Measurements from ENCODE around the gene CNTNAP4. TPM values are rescaled to one million over a fixed set of nuclear protein-coding genes. Genes with fewer than 3 reads are reported as not detected.

Gene CNTNAP4
- polyA plus RNA-seq, 3 donors = 0.26 to 0.43 (median 0.28) TPM

GRCh38 chr16:76529120-76529519 lies 251.9 kb downstream of the CNTNAP4 start:
- no peak for DNase-seq (ENCODE audit: extremely low read depth in 1 of 11, low read depth in 9 of 11, low spot score in 4 of 11)

DNA sequence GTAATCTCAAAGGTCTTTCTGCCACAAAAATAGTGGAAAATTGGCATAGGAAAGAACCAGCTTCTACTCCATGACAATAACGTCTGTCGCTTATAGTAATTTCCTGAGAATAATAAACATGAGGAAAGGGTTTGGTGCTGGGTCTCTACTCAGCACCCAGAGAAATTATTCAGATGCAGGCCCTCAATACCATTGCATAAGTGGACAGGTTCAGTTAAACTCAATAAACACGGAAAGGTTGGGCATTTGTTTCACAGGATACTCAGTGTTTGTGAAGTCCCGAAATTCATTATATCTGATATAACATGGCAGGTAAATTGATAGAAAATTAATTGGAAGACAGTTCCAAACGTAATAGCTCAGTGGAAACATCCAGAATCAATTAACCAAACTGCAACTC lies 254.0 kb downstream of the CNTNAP4 start:
- no peak for DNase-seq (ENCODE audit: extremely low read depth in 1 of 11, low read depth in 9 of 11, low spot score in 4 of 11)

- no peak for DNase-seq (ENCODE audit: extremely low read depth in 1 of 11, low read depth in 9 of 11, low spot score in 4 of 11)
These were observed 255.2 kb downstream of the CNTNAP4 start for GRCh38 chr16:76532188-76532973.

DNA sequence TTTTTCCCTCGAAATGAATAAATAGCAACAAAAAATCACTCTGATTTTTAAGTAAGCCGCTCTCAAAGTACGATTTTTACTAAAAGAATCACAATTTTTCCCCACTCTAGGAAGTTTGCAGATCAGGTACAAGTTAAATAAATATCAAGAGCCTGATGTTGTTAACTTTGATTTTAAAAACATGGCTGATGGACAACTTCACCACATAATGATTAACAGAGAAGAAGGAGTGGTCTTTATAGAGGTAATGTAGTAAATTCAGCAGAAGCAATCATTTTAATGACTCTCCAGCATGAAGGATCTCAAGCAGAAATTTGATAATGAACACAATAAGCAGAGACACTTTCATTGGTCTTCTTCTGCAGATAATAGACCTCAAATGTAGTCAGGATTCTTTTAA lies 262.4 kb downstream of the CNTNAP4 start:
- DNase-seq (ENCODE audit: extremely low read depth in 1 of 11, low read depth in 9 of 11, low spot score in 4 of 11) = no peak

- DNase-seq (ENCODE audit: extremely low read depth in 1 of 11, low read depth in 9 of 11, low spot score in 4 of 11) = no peak
These were observed 263.9 kb downstream of the CNTNAP4 start for GRCh38 chr16:76541070-76541469.

DNA sequence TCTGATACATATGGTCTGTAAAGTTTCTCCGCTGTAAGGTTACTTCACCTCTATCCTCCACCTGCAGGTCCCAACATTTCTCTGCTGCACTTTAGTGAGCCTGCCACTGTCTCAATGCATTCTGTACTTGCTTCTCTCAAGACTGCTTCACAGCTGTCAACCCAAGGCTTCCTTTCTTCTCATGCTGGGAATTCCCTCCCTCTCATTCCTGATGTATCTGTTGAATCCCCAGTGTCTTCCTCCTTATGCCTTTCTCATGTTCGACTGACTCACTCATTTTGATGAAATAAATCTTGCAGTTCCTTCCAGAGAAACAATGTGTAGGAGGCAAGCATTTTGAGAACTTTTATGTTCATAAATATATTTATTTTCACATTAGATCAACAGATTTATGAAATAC lies 288.3 kb downstream of the CNTNAP4 start:
- no peak for DNase-seq (ENCODE audit: extremely low read depth in 1 of 11, low read depth in 9 of 11, low spot score in 4 of 11)

GRCh38 chr16:76571755-76572154 lies 294.6 kb downstream of the CNTNAP4 start:
- no peak for DNase-seq (ENCODE audit: extremely low read depth in 1 of 11, low read depth in 9 of 11, low spot score in 4 of 11)

- no peak for DNase-seq (ENCODE audit: extremely low read depth in 1 of 11, low read depth in 9 of 11, low spot score in 4 of 11)
These were observed 296.1 kb downstream of the CNTNAP4 start for GRCh38 chr16:76573281-76573680.

DNA sequence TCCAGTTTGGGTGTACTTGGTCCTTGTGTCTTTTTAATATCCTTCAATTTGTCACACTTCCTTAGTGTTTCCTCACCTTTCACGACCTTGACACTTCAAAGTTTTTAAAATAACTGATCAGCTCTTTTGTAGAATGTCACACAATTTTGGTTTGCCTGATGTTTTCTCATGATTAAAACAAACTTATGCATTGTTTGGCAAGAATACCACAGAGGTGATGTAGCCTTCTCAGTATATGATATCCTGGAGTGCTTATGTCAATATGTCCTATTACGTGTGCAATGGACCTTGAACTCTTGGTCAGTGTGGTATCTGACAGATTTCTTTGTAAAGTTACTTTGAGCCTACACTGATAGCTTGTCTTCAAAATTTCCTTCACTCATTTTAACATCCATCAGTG lies 297.4 kb downstream of the CNTNAP4 start:
- DNase-seq (ENCODE audit: extremely low read depth in 1 of 11, low read depth in 9 of 11, low spot score in 4 of 11) = no peak

- no peak for DNase-seq (ENCODE audit: extremely low read depth in 1 of 11, low read depth in 9 of 11, low spot score in 4 of 11)
These were observed 299.3 kb downstream of the CNTNAP4 start for GRCh38 chr16:76576526-76576925.

- no peak for DNase-seq (ENCODE audit: extremely low read depth in 1 of 11, low read depth in 9 of 11, low spot score in 4 of 11)
These were observed 299.8 kb downstream of the CNTNAP4 start for GRCh38 chr16:76577003-76577402.

DNA sequence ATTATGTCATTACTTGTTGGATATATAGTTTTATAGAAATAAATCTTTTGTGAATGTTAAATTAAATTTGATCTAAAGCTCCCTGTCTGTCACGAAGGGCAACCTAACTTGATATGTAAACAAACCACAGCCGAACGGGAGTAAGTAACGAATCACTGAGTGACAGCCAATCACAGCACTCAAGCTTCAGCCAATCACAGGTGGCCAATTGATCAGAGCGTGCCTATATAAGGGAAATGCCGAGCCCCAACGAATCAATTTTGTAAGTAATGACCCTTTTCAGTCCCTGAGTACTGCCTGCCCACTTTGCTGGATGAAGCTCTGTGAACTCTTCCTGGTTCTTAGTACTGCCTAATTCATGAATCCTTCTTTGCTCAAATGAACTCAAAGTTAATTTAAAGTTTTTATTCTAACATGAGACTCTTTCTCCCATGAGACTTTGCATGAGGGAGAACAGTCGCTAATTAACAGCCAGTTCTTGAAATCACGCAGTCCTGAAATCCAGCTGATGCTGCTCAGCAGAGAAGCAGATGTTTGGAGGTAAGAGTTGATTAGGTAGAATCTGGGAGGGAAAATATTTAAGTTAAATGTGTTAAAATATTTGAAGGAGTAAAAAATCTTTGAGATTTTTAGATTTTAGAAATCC lies 302.2 kb downstream of the CNTNAP4 start:
- no peak for DNase-seq (ENCODE audit: extremely low read depth in 1 of 11, low read depth in 9 of 11, low spot score in 4 of 11)

- no peak for DNase-seq (ENCODE audit: extremely low read depth in 1 of 11, low read depth in 9 of 11, low spot score in 4 of 11)
These were observed 306.3 kb downstream of the CNTNAP4 start for GRCh38 chr16:76583466-76583865.

DNA sequence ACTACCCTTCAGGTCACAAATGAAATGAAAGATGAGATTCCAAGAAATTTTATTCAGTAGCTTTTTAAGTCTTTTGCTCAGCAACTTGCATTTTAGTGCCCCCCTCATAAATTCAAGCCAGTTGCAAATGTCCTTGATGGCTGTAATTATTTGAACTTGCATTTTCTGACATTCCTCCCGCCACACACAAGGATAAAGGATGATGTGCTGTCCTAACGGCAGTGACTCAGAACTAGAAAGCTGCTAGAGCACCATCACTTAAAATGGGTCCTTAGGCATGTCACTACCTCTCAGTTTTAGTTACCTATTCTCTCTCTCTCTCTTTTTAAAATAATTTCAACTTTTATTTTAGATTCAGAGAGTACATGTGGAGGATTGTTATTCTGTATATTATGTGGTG lies 306.7 kb downstream of the CNTNAP4 start:
- no peak for DNase-seq (ENCODE audit: extremely low read depth in 1 of 11, low read depth in 9 of 11, low spot score in 4 of 11)

DNA sequence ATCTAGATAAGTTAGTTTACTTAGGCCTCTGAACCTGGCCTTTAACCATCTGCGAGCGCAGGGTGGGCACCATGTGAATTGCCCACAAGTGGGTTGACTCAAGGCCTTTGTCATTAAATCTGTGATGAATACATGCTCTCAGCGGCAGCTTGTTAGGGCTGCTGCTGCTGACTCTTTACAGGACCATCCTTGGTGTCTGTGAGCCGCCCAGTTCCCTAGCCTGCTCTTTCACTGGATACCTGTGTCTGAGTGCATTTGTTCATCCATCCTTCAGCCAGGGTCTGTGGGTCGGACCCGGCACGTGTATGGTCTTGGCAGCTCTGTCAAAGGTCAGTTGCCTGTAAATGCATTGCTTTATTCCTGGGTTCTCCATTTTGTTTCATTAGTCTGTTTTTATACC lies 321.3 kb downstream of the CNTNAP4 start:
- DNase-seq (ENCODE audit: extremely low read depth in 1 of 11, low read depth in 9 of 11, low spot score in 4 of 11) = no peak

DNA sequence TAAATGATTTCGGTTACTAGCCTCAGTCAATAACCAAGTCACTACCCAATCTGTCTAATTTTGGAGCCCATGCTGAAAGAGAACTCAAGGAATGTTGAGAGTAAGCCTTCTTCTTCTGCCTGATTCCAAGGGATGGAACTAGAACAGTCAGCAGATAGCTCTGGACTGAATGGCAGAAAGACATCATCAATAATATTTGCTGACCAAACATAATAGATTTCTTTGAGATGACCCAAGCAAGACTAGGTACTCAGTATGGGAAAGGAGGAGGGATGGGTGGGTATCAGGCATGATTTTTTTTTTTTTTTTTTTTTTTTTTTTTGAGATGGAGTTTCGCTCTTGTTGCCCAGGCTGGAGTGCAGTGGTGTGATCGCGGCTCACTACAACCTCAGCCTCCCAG lies 330.1 kb downstream of the CNTNAP4 start:
- DNase-seq (ENCODE audit: extremely low read depth in 1 of 11, low read depth in 9 of 11, low spot score in 4 of 11) = no peak

Data from renal cortex interstitium (tissue), 11 donors.